HG03066 (cell line): ENCODE results near the gene CSAD.
"Not testable (repeated sequence)": the region's sequence is repeated elsewhere in the genome, so short reads cannot be mapped to it uniquely, and the experiment has no call there.

Experiments
- ATAC-seq: cut with Tn5 transposase; IDR thresholded peaks from one replicate; pipeline ENCODE4 v1.9.1; 2021; ENCODE audit warnings: low read depth; ENCODE audit not compliant: unreplicated experiment

CSAD gene

DNA sequence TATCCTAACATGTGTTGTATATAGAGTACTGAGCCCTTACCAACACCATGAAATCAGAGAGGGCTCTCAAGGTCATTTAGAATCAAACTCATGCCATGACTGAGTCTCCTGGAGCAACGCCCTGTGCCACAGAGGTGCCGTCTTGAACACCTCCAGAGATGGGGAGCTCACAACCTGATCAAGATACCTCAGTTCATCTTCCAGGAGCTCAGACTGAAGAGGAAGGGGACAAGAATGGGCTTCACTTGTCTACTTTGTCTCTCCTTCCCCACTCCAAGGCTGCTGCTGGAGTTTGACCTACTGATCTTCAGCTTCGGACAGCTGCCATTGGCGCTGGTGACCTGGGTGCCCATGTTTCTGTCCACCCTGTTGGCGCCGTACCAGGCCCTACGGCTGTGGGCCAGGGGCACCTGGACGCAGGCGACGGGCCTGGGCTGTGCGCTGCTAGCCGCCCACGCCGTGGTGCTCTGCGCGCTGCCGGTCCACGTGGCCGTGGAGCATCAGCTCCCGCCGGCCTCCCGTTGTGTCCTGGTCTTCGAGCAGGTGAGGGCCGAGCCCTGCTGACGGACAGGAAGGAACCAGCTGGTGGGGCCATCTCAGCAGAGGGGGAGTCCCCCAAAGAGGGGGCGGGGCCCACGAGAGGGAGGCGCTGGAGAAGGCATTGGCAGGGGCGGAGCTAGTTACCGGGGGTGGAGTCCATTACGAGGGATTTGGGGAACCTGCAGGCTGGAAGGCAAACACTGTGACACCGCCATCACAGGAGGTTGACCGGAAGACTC is 65.4 kb downstream of the CSAD start:
- no peak for ATAC-seq

DNA sequence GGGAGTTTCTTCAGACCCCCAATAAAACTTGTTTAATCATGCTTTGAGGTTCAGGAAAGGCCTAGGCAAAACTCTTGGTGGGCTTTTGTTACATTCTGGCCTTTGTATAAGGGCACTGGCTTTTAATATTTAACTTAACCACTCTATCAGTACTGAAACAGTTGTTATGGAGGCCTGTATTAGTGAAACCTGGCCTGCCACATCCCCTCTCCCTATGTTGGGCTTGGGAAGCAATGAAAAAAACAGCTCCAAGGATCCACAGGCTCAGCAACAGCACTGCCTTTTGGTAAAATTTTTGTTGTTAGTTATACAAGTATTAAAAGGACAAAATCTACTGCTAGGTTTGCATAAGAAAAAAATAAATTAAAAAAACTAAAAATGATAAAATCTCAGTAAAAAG is 66.8 kb downstream of the CSAD start:
- ATAC-seq = no peak

DNA sequence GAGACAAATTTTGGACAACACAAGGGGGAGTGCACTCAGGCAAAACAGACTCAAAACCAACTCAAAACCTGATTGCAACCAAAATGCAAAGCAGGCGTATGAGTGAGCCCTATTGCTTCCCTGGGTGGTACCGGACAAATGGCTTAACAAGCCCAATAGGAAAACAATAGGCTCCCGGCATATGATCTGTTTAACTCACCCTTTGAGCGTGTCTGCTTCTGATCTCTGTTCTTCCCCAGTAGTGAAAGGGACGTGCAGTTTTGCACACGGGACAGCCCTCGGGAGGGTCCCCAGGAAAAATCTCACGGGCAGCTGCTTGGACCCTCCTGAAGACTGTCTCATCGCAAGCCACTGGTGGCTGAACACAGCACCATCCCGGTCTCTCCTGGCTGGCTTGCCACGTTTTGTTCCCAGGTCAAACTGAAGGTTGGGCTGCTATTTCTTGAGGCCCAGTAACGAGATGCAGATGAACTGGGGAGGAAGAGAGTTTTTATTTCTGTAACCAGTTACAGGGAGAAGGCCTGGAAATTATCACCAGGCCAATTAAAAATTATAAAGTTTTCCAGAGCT is 67.5 kb downstream of the CSAD start:
- ATAC-seq = no peak

DNA sequence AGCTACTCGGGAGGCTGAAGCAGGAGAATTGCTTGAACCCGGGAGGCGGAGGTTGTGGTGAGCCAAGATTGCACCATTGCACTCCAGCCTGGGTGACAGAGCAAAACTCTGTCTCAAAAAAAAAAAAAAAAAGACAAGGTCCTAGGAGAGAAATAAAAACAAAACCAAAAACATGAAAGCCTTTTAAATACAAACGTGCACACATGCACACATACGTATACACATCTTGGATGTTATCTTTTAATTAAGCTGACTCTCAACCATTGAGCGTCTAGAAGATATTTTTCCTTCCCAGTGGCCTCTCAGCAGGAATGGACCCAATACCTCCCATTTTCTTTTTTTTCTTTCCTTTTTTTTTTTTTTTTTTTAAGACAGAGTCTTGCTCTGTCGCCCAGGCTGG is 68.3 kb downstream of the CSAD start:
- ATAC-seq = not testable (repeated sequence)
